GM12878 (cell line): ENCODE data around the gene SETBP1.

Experiments
- CHD4 ChIP-seq: fragments of 200-600 bp; sonication (generic); IDR thresholded peaks from 2 replicates; pipeline ENCODE4 v1.6.1; 2016; ENCODE audit warnings: mild to moderate bottlenecking
- EZH2 ChIP-seq: IDR thresholded peaks from 2 replicates; pipeline ENCODE4 v1.6.1; 2012; ENCODE audit warnings: low read depth, mild to moderate bottlenecking, control low read depth, inconsistent platforms, low read length, borderline replicate concordance; ENCODE audit not compliant: control insufficient read depth

GRCh38 chr18:45061359-45061758, 380.7 kb downstream of the SETBP1 start:
- TF ChIP-seq EZH2: no peak
- no peak for TF ChIP-seq CHD4
